NAMALWA (cell line): ENCODE data around the gene SYT7.

Experiments used
- DNase-seq: peaks from one replicate; pipeline ENCODE4 v3.0.0-alpha.2; 2015; ENCODE audit warnings: low spot score

Gene SYT7

DNA sequence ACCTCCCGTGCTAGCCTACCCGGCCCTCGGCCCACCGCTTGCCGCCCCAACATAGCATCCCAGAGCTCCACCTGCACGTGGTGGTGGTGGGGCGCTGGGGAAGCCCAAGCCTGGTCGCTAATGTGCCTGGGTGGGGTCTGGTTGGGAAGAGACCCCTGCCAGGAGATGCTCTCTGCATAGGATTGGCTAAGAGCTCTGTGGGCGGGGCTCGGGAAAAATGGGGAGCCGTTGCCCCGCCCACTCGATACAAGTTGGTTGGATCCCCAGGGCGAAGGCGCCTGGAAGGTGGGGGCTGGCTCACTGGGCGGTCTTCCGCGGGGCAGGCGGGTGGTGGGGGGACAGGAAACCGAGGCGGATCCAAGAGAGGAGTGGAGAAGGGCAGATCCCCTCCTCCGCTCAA lies 64.7 kb downstream of the SYT7 start:
- no peak for DNase-seq

DNA sequence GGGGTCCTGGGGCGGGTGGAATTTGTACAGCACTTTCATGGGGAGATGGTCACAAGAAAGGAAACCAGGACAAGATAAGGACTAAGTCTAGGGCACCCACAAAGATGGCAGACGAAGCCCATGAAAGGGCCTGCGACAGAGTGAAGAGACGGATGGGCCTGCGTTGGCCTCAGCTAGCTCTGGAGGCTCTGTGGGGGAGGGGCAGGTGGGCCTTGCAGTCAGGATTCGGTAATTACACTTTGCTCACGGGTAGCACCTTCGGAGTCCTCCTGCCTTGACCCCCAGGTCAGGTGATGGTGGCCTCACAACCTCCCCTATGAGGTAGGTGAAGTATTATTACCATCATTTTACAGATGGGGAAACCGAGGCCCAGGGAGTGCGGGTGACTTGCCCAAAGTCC lies 65.2 kb downstream of the SYT7 start:
- no peak for DNase-seq

DNA sequence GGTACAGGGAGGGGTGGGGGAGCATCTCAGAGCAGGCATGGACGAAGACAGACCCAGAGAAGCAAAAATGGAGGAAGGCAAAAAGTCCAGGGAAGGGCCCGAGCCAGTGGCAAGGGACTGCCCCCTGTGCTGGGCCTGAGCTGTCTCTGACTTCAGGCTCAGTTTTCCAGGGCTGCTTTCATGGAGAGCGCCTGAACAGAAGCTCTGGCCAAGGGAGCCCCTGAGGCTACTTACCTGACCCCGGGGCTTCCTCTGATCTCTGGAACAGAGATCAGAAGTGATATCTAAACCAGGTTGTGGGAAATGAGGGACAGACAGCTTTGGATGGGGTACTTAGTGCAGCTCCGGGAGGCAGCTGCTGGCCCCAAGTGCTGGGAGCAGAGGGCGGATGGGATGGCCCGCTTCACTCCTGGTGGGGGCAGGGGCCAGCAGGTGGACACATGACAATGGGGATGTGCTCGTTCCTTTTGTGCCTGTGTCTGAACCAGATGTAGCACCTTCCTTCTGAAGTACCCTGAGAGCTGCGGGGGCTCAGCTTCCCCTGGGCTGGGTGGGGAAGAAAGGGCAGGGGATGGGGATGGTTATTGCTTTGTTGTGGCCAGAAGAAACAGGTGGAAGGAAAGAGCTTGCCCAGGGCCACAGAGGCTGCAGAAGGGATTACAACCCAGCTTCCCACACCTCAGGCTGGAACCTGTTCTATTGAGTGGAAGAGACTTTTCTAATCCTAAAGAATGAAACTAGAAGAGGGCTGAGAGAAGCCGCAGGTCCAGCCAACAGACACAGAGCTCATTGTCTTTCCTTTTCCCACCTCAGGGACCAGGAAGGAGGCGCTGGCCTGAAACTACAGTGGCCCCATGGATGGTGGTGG lies 66.6 kb downstream of the SYT7 start:
- DNase-seq, result no peak

DNA sequence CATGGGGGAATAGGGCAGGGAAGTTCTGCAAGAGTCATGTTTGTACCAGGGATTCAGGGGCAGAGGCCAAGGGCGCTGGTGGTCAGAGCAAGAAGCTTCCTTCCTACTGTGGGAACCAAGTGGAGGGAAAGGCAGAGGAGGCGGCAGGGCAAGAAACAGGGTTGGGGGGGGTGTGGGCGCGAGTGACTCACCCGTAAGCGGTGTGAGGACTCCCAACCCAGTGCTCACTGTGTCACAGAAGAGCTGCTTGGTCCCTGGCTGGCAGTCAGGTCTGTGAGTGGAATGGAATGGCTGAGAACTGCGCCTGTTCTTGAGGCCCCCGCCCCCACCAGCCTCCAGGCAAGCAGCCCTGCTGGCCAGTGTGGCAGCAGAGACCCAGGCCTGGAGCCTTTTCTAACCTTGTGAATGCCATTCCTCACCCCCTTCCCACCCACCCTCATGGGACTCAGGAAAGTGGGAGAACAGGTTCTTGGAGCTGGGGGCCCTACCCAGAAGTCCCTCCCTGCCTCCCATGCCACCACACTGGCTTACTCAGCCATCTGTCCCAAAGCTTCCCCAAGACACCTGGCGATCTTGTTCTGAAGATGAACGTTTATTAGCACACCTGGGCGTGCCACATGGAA lies 67.6 kb downstream of the SYT7 start:
- DNase-seq, result no peak

DNA sequence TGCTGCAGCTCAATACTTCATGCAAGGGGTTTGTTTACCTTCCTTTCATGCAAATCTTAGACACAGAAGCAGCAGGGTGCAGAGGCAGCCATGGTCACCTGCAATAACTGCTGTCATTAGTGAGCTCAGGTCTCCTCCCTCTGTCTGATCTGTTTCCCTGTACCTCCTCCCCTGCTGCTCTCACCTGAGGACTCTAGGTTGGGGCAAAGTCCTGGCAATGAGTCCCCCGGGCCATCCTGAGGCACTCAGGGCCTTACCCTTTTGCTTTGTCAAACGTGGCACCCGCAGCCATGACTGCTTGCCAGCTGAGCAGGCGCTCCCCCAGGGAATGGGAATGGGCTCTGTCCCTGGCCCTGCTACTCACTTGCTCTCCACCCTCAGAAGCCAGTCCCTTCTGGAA lies 68.4 kb downstream of the SYT7 start:
- no peak for DNase-seq

DNA sequence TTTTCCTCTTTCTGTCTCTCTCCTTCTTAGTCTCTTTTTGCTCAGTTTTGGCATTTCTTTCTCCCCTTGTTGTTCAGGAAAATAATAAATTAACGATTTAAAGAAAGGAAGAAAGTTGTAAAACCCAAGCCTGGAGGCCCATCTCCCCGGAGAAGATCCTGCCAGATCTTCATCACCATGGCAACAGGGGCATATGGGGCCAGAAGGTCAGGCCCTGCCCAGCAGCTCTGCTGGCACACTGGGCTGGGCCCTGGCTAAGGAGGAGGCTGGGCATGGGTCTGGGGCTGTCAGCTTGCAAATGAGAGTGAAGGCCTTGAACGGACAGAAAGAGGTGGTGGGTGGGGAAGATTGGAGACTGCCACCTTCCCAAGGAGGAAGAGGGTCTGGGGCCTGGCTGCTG lies 69.5 kb downstream of the SYT7 start:
- no peak for DNase-seq

DNA sequence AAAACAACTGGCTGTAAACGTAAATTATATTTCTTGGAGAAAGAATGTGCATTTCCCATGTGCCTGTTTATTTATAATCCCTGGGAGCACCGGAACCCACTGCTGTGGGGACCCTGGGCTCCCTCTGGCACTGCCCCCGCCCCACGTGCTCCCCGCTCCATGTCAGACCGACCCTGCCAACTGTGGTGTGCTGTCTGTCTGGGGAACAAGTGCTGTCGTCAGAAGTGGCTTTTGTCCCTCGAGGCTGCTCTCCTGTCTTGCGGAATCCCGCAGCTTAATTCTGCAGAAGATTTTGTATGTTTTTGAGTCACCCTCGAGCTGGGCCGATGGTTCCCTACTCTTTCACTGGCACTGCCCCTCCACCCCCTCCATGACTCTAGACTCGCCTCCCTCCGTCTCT lies 69.9 kb downstream of the SYT7 start:
- no peak for DNase-seq

DNA sequence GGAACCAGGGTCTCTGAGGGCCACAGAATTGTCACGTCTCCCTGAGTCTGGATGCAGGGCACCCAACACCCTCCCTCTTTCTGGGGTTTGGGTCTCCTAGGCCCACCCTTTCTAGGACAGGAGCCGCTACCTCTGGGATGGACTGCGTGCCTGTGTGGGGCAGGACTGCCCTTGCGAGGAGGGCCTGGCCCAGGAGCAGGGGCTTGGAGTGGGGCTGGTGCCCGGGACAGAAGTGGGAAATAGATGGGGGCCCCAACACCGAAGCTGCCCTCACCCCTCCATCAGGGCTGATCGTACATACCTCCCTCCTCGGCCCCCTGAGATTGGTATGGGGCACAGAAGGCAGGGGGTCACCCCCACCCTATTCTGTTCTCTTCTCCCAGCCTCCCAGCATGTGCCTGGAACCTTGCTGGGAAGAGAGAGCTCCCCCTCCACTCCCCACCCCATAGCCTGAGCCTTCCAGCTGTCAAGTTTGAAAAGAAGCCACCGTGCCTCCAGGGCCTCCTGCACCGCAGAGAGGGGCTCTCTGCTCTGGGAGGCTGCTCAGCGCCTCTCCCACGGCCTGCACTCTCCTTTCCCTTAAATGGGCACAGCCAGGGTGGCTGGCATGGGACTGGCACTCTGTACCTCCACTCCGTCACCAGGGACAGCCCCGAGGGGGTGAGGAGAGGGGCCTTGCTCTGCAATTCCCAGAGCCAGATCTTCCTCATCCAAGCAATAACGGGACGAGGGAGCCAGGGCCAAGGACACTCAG lies 70.5 kb downstream of the SYT7 start:
- DNase-seq, result no peak

DNA sequence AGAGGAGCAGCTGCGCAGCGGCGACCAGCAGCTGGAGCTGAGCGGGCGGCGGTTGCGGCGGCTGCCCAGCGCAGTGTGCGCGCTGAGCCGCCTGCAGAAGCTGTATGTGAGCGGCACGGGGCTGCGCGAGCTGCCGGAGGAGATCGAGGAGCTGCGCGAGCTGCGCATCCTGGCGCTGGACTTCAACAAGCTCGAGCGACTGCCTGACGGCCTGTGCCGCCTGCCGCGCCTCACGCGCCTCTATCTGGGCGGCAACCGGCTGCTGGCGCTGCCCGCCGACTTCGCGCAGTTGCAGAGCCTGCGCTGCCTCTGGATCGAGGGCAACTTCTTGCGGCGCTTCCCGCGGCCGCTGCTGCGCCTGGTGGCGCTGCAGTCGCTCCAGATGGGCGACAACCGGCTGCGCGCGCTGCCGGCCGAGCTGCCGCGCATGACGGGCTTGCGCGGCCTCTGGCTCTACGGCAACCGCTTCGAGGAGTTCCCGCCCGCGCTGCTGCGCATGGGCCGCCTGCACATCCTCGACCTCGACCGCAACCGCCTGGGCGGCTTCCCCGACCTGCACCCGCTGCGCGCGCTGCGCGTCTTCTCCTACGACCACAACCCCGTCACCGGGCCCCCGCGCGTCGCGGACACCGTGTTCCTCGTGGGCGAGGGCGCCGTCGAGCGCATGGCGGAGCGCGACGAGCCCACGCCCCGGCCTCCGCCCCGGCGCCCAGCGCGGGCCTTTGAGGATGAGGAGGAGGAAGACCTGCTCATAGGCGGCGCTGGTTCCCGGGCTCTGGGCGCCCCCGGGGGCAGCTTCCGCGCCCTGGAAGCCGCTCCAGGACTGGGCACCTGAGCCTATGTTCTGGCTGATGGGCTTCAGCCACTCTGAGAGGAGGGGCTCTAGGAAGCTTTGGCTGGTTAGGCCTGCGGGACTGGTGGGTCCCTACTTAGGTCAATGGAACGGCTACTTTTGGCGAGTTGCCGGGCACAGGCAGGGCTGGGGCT lies 71.5 kb downstream of the SYT7 start:
- no peak for DNase-seq

DNA sequence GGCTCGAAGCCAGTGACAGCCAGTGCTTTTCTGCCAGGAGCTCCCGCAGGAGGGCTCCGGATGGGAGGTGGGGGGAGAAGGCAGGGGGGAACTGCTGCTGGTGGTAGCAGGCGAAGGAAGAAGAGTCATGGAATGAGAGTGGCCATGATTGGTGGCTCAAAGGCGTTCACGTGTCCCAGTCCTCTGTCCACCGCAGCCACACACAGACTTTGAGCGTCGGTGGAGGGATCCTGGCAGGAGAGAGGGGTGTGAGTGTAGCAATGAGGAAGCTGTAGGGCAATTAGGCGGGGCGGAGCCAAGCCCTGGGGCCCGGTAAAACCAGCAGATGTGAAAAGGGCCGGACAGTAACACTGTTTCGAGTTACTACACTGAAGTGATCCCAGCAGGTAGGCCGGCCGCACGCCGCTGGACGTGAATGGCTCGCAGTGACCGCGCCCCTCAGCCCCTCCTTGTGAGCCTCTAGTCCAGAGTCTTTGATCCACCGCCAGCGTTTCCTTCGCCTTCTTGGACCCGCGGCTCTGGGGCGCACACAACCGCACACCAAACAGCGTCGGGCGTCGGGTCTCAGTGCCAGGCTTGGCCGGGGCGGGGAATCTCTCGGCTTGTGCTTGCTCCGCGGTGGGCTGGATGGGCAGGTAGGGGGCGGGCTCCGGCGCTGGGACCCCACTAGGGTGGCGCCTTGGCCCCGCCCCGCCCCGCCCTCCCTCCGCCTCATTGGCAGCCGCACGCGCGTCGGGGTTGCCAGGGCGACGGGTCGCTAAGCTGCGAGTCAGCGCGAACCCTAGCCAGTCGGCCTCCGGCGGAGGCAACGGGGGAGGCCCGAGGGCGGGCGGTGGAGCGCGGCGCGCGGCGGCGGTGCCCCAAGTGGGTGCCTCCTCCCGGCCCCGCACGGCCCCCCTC lies 72.7 kb downstream of the SYT7 start, which contains the start of gene LRRC10B:
Gene LRRC10B (plus strand): TSS at position 788 of the 900 bp plus-strand sequence. CDS start 250 bp downstream, outside the sequence.
- no peak for DNase-seq

DNA sequence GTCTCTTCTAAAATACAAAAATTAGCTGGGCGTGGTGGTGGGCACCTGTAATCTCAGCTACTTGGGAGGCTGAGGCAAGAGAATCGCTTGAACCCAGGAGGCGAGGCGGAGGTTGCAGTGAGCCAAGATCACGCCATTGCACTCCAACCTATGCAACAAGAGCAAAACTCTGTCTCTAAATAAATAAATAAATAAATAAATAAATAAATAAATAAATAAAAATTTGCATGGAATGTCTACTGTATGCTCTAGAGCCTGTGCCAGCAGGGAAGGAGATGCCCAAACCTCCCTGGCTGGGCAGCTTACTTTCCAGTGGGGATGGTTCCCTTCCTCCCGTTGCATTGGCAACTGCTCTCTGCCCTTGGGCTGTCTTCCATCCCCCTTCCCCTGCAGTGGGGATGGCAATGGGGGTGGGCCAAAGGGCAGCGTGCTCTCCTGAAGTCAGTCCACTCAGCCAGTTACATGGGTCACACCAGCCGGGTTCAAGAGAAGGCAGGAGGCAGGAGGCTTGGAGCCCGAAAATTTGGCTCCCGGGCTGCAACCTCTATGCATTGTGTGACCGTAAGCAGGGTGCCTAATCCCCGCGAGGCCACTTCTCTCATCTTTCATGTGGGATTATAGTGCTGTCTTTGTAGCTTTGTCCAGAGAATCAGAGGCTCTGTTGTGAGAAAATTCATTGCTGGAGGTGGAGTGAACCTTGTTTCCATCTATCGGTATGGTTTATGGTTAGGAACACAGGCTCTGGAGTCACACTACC lies 73.7 kb downstream of the SYT7 start:
- DNase-seq, result no peak

DNA sequence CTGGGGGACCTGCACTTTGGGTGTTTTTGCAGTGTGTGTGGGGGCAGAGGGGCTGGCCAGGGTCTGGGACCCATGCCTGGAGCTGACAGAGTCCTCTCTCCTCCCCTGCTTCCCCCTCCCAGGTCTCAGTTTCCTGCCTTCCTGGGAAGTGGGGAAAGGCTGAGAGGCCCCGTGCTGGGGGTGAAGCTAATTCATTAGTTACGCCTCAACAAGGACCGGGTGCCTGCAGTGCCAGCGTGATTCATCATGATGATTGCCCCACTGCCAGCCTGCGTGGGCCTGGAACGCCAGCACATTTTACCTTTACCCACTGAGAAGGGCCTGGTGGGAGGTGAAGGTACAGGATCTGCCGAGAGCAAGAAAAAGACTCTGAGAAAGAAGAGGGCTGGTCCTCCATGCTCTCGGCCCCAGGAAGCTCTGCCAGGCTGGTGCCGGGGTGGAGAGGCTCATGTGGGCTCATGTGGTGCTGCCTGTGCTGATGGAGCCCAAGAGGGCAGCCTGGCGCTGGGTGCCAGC lies 75.2 kb downstream of the SYT7 start:
- no peak for DNase-seq

DNA sequence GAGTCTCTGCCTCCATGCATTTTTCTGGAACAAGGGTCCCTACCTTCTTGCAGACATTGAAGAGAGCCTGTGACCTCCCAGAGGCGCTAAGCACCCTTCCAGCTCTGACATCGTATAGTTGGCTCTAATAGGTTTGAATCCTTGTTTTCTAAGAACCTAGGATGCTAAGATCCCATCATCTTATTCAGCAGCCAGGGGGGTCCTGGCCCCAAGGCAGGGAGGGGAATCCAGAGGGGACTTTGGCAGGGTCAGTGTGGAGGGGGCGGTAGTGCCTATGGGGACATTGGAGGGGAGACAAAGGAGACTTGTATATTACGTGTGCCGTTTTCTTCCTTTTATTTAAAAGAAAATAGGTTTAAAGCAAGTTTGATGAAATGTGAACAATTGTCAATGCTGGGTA lies 75.8 kb downstream of the SYT7 start:
- no peak for DNase-seq

DNA sequence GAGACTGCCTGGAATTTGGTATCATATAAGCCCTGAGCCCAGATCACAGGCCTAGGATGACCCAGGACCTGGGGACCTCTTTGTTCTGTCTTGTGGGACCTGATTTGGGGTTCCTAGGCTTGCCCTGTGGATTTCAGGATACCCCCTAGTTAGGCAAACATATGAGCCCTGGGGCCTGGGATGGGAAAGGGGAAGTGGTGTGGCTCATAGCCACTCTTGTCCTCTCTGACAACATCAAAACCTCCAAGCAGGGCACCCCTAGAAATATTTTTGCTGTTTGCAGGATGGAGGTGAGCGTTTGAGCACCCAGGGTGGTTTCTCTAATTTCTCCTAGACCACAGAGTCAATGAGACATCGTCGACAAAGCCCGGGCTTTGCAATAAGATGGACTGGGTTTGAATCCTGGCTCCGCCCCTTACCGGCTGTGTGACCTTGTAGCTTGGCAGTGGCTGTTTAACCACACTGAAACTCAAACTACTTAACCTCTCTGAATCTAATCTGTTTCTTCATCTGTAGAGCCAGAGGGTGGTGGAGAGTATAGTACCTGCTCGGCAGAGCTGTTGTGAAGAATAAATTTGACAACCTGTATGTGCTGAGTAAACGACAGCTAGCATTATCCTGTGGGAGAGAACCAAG lies 77.6 kb downstream of the SYT7 start:
- DNase-seq, result no peak

DNA sequence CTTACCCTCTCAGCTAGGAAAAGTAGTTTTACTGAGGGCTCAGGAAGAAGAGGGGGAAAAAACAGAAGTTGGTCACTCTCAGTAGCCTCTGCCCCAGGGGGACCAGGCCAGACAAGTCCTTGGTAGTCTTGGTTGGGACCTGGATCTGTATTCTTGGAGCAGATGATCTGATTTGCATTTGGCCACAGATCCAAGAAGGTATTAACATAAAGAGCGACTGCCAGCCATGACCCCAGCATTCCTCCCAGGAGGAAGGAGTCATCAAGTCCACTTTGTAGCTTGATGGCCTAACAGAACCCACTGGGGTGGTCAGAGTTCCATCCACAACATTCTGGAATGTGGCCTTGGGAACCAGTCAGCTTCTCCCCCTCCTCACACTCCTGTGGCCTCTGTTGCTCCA lies 78.4 kb downstream of the SYT7 start:
- no peak for DNase-seq

DNA sequence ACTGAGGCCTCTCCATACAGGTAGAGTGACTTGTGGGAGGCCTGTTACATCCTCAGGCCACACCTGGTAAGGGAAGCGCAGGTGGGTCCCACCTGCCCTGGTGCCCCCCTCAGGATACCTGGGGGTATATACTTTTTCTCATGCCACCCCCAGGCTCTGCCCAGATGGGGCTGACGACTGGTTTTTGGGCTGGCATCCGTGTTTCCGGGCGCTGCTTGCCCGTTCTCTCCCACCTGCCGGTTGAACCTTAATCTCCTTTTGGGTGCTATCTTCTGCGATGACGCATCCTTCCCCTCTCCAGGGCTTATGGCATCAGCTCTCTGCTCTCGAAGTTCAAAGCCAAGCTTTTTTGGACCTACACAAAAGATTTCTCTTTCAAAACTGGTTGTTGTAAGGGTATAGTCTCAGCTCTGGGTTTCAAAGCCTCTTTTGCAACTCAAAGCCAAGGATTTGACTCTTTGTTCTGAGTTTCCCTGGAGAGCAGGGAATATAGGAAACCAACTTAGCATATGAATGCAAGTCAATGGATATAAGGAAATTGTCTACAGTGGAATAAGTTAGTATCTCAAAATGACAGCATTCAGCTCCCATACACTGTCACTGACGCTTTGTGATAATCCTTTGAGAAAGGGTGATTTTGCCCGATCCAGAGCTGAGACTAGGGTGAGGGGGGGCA lies 80.9 kb downstream of the SYT7 start:
- no peak for DNase-seq

DNA sequence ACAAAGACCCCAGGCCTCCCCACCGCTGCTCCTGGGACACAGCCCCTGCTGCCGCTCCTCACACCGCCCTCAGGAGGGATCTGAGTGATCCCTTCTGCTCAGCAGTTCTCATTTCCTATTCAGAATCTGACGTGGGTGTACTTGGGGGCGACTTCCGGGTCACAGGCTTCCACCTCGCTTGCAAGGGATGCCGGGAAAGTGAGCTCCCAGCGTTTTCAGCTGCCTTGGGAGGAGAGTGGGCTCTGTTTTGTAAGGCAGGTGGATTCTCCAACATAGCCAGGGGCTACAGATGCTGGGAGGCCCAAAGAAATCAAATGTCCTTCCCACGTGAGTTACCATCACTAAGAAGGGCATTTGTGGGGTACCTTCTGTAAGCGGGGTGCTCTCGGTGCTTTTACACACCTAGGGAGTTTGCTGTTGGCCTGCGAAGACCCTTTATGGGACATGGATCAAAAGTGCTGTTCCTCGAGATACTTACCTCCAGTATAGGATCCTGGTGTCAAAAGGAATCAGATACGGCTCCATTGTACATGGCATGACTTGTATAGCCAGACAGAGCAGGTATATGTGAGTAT lies 82.0 kb downstream of the SYT7 start:
- DNase-seq, result no peak

DNA sequence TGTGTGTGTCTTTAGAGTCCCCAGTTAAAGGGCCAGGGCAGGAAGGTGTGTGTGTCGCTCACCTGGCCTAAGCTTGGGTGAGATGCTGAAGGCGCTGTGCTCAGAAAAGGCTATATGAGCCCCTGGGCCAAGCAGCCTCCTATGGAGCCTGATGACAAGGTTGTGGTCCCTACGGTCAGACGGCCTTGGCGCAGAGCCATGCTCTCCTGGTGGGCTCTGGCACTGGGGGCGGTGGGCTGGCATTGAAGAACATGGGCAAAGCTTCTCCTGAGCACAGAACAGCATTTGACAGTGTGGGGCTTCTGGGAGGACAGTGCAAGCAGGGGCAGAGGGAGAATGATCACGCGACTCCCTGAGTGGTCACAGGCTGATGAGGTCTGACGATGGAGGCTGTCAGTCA lies 83.0 kb downstream of the SYT7 start:
- DNase-seq, result no peak
